ENCODE results near the gene CEP57L1.

The CEP57L1 gene

DNA sequence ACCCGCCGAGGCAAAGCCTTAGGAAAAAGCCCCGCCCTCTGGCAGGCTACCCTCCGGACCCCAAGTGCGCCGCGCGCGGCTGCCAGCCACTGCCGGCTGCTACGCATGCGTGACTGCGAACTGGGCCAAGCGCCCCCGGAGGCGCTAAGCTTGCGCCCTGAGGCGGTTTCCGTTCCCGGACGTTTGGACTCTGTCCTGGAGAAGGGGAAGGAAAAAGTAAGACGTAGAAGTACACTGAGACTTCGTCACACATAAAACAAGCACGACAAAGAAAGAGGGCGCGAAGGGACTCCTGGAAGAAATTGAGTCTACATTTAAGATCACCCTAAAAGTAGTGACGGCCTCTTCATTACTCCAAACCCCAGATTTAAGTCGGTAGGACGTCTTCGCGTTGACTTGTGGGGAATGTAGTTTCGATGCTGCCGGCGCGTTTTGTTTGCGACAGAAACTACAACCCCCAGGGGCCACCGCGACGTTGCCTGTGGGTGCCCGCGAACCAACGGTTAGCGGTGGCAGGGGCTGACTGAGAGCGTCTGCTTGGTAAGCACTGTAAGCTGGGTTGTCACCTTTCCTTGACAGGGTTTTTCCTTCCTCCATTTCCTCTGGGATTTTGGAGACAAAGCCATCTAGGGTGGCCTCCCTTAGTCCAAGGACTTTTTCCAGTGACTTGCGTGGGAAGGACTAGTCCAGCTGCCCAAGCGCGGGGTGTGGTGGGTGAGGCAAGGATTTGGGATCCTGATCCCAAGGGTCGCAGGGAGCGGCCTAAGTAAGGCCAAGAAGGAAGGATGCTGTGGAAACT lies at the start of gene CEP57L1:
Gene CEP57L1, plus strand, starts transcription at position 472 of the 799 bp plus-strand sequence. CDS start 49,715 bp downstream, outside the sequence.
- DNase-seq, result peak; percentile 97

DNA sequence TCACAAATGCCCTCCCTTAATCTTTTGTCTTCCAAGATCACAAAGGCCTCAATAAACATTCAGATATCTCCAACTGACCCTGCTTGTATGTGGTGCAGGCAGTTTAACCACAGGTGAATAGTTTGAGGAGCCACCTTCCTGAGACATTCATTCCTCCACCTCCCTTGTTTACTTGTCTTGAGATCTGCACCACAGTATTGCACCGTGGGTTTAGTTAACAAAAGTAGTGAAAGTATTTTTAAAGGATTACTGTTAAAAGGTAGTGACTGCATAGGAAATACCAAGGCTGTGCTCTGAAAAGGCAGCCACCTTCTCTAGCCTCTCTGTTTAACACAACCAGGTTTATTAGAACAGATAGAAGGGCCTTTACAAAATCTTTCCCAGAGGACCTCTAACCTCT lies 47.1 kb upstream of the CEP57L1 start:
- no peak for DNase-seq

DNA sequence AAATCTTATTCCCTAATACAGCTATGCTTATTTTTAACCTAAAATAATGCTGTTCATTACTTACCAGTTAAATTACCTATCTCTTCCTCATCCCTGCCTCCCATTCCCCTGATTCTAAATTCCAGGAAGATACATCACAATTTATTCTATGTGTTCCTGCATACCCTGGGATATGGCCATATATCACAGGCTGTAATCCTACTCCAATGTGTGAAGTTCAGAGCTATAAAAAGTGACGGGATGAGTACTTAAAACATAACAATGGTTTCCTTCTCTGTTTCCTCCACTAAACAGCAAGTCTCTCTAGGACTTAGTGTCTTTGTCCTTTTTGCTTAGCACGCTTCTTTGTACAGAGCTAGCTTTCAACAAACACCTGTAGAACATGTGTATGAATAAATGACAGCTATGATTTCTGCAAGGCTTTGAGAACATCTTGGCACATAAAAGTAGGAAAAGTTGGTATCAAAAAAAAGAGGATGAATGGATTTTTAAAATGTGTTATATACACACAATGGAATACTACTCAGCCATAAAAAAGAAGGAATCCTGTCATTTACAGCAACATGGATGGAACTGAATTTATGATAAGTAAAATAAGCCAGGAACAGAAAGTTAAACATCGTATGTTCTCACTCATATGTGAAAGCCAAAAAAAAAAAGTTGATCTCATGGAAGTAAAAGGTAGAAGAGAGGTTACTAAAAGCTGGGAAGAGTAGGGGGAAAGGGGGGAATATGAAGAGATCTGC lies 46.5 kb upstream of the CEP57L1 start:
- DNase-seq, result no peak

DNA sequence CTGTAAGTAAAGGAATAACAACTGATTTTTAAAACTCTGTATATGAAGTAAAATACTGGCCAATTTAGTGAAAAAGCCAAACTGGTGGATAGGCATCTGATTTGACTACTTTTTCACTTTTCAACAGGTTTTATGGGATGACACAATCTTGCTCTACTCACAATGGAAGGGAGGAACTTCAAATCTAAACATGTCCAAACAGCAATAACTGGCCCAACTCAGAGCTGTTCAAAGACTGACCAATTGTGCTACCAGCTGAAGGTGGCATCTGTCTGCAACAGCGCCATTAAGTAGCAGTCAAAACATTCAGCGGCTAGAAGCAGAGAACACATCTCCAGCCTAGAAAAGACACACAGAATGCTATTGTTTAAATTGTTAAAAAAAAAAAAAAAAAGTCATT lies 45.3 kb upstream of the CEP57L1 start:
- DNase-seq, result no peak

- DNase-seq, result no peak
These were observed 44.7 kb upstream of the CEP57L1 start for GRCh38 chr6:109050447-109051102.

DNA sequence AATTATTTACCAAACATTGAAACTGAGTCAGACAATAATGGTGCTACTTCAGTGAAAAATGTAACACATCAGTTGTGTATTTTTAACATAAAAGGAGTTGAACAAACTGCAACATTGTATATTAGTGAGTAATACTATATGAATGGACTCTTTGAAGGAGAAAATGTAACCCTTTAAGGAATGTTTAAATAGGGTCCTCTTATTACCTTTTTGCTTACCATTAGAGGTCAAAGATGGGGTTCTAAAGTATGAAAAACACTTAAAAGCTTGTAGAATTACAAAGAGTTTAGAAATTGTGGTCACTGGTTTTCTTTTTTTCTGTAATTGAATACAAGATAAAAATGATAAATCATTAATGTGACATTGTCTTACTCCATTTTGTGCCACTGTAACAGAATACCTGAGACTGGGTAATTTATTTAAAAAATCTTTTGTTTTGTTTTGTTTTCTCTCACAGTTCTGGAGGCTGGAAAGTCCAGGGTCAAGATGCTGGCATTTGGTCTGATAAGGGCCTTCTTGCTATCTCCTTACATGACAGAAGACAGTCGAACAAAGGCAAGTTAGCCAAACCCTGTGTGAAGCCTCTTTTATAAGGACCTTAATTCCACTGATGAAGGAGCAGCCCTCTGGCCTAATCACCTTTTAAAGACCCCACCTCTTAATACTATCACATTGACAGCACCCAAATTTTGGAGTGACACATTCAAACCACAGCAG lies 43.8 kb upstream of the CEP57L1 start:
- no peak for DNase-seq

DNA sequence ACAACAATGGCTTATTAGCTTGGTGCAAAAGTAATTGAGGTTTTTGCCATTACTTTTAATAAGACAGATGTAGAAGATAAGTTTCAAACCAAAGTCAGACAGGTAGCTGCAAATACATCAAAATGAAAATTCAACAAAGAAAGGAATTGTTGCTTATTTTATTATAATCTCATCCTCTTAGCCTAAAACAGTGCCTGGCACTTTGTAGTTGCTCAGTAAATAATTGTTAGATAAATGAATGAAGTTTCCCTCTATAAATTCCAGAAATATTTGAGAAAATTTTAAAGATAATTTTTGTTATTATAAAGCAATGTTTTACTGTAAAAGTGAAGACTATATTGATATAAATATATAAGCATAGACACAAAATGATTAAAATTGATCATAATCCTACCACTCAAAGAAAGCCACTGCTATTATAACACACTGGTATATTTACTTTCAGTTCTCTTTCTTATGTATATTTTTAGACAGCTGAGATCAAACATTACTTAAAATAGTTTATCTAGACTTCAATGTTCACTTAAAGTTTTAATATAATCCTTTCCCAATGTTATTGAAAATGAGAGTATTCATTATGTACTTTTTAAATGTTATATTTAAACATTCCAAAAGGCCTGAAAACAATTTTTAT lies 43.2 kb upstream of the CEP57L1 start:
- DNase-seq, result no peak

DNA sequence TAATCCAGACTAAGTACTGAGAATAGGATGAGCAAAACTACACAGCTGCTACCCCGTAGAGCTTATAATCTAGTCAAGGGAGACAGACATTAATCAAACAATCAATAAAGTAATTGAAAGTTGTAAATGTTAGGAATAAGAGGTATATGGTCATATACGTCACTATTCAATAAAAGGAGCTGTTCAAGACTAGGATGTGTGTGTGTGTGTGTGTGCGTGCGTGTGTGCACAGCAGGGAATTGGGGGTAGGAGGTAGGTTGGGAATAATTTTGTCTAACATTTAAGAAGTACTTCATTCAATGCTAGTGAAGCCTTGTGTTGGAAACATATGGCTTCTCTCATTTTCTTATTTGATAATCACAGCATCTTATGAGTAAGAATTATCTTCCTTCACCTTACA lies 42.5 kb upstream of the CEP57L1 start:
- no peak for DNase-seq

DNA sequence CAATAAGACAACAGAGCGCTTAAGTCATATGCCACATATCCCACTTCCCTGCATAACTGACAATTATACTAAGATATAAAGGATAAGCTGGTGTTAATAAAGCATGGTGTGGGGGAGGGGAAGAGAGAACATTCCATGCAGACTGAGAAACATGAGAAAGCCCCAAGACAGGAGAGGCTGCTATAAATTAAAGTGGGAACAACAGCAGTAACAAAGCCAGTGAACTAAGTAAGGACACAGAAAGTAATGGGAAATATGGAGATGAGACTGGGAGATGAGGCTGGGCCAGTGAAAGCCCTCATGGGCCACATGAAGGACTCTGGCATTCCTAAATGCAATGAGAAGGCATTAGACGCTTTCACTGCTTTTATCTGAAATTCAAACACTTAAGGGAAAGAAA lies 42.0 kb upstream of the CEP57L1 start:
- no peak for DNase-seq

DNA sequence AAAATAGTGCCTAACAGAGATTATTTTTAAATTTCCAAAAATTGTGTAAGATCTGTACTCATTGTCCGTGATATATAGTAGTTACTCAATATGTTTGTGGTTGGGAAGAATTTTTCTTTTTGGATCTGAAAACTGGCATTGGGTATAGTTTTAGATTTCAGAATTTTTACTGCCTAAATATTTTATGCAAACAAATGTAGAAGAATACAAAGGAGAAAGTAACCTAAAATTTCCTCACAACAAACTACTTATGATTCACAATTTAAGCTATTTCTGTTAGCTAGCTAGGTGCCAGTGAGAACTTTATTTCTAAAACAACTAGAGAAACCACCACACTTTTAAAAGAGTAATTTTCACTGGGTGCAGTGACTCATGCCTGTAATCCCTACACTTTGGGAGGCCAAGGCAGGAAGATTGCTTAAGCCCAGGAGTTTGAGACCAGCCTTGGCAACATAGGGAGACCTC lies 39.5 kb upstream of the CEP57L1 start:
- no peak for DNase-seq

- DNase-seq, result no peak
These were observed 38.6 kb upstream of the CEP57L1 start for GRCh38 chr6:109056661-109057060.

DNA sequence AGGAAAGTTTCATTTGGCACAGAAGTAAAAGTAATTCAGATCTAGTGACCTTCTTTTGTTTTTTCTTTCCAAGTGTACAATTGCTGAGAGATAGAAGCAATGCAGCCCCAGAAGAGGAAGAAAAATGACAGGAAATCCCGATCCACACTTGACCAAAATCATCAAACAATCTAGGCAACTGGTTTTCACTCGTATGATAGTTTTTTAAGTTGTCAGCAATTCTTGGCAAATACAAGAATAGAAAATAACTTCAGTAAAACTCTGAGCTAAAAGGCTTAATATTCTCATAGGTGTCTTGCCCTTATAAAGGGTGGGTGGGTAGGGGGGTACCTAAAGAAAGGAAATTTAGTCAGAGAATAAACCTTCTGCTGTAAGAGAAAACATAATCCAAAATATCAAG lies 36.7 kb upstream of the CEP57L1 start:
- no peak for DNase-seq

DNA sequence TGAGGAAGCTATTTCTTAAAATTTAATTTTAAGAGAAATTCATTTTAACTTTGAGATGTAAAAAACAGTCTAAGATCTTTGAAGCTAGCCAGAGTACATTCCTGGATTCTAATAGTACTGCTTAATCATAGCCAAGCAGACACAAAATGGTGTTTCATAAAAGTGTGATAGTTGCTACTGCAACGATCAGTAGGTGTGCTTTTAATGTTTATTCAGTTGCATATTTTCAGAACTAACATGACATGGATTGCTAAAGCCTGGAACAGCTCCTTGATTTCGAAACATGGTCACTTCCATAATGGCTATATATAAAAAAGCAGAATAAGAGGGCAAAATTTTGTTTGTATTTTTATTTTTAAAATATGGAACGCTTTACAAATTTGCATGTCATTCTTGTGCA lies 36.2 kb upstream of the CEP57L1 start:
- DNase-seq, result no peak

DNA sequence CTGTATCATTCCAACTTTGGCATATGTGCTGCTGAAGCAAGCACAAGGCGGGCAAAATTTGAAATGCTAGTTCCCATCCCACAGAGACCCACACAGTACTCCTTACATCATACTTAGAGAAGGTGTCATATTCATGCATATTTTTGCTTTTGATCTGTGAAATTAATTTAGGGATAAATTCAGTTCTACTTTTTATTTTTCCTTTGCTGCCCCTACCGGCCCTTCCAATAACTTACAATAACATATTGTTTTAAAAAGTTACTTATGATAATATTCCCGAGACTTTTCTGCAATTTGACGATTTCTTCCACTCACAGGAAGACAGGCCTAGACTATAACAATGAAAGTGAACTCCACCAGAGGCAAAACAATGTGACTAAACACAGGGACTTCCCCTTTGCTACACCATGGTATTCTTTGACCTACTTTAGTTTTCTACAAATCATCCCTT lies 35.7 kb upstream of the CEP57L1 start:
- peak; percentile 43 for DNase-seq

- no peak for DNase-seq
These were observed 34.7 kb upstream of the CEP57L1 start for GRCh38 chr6:109060571-109060970.

- DNase-seq, result no peak
These were observed 33.1 kb upstream of the CEP57L1 start for GRCh38 chr6:109062216-109062615.

GRCh38 chr6:109062767-109063352 lies 32.4 kb upstream of the CEP57L1 start:
- DNase-seq, result no peak

- DNase-seq, result no peak
These were observed 25.6 kb upstream of the CEP57L1 start for GRCh38 chr6:109069746-109070145.

DNA sequence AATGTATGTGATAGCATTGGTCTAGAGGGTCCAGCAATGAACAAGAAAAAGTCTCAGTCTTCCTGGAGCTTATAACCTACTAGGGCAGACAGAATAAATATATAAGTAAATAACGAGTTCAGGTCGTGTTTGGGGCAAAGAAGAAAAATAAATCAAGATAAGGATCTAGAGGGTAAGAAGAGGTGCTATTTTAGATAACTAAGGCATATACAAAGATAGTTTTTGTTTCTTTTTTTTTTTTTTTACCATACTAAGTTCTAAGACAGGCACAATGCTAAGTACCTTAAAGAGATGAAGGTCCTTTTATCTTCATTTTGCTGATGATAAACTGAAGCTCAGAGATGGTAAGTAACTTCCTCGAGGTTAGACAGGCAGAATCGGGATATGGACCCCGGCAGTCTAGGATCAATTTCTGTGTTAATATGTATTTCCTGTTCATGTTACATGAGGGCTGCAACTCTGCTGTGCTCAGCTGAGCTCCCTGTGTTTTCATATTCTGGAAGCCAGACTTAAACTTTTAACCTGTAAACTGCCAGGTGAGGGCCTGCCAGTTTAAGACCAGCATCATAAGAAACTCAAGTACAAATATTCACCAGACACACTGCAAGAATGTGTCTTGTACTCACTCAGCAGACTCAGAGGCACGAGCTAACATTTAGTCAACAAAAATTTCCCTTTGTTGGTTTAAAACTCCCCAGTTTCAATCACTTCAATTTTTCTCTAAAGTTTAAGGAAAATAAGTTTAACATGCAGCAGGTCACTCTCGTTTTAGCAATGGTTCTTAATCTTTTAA lies 24.0 kb upstream of the CEP57L1 start:
- DNase-seq, result no peak

DNA sequence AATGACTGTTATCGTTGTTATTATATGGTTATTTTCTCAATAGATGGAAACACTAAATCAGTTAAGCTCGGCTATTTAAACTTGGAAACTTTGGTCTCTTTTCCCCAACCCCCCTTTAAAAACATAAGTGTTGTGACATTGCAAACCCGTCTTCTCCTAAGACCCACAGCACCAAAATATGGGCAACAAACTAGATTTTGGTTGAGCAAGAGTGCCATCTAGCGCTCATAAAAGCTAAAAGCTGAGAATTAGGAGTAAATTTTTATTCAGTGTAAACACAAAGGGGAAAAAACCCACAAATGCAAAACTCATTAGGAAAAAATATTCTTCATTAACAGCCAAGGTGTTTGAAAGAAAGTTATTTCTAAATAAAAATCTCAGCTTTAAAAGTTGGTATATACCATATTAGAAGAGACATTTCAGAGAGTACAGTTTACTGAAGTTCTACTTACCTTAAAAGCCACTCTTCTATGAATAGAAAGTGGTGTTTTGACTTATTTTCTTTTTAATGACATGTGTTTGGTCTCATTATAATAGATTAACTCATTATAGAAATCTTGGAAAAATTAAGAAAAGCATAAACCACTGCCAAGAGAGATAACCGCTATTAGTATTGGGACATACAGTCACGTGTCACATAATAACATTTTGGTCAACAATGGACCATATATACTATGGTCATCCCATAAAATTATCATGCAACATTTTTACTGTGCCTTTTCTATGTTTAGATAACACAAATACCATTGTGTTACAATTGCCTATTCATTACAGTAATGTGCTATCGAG lies 21.8 kb upstream of the CEP57L1 start:
- peak; percentile 72 for DNase-seq

DNA sequence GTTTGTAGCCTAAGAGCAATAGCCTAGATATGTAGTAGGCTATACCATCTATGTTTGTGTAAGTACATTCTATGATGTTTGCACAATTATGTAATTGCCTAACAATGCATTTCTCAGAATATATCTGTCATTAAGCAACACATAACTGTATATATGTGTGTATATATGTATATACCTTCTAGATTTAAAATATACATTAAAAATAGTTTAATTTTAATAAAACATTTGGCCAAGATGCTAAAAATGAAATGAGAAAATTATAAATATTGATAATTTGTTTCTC lies 21.2 kb upstream of the CEP57L1 start:
- no peak for DNase-seq
